HG03066 (cell line): Measurements from ENCODE around the gene ACOXL.

Experiments
- ATAC-seq: cut with Tn5 transposase; IDR thresholded peaks from one replicate; pipeline ENCODE4 v1.9.1; 2021; ENCODE audit warnings: low read depth; ENCODE audit not compliant: unreplicated experiment

Gene ACOXL

GRCh38 chr2:110818767-110819481 is 86.6 kb downstream of the ACOXL start:
- ATAC-seq = no peak

DNA sequence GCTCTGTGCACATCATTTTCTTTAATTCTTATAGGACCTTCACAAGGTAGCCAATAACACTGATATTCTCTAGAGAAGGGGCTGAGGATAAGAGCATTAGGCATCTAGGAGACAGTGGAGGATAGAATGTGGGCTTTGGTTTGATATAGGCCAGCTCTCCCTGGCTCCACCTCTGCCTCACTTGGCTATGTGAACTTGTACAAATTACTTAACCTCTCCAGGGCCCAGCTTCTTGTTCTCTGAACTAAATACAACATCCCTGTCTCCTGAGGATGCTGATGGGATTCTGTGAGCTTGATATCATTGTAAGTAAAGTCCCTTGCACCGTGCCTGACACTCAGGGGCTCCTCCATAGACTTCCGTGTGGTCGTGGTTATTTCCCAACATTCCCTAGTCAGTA is 87.3 kb downstream of the ACOXL start:
- no peak for ATAC-seq

GRCh38 chr2:110820128-110820527 is 87.8 kb downstream of the ACOXL start:
- no peak for ATAC-seq

DNA sequence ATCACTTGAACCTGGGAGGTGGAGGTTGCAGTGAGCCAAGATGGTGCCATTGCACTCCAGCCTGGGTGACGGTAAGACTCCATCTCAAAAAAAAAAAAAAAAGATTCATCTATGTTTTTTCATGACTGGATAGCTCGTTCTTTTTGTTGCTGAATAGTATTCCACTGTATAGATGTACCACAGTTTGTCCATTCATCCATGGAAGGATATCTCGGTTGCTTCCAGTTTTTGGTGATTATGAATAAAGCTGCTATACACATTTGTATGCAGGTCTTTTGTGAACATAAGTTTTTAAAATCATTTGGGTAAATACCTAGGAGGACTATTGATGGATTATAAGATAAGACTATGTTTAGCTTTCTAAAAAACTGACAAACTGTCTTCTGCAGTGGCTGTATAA is 90.8 kb downstream of the ACOXL start:
- no peak for ATAC-seq

GRCh38 chr2:110827511-110827910 is 95.1 kb downstream of the ACOXL start:
- ATAC-seq = no peak

- no peak for ATAC-seq
Measured at GRCh38 chr2:110828330-110828729, 96.0 kb downstream of the ACOXL start.

DNA sequence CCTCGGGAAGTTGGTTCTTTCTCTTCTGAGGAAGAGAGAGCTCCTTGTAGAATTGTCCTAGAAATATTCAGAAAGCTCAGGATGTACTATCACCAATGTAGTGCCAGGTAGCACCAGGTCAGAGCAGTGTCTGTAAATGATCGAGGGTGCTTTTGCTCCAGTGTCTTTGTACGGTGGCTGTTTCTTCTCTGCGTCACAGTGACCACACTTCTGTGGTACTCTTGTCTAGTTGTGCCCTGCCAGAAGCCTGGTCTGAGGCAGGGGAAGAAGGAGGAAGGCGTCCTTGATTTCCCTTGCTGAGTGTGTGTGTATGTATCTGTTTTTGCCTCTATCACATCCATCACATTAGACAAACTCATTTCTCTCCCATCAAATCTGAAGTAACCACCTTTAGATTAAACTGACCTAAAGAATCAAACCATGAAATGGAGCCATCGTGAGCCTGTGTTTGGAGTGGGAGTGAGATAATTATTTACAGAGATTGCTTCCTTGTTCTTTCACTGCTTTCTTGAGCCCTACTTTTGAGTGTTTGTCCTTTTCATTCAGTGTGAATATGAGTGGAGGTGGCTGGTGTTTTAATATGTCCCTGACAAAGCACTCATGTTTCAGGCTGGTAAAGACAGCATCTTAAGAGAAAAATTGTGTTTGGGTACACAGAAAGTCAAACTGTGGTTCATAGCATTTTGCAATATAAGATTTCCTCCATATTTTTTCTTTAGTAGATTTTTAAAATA is 97.2 kb downstream of the ACOXL start:
- ATAC-seq = no peak

DNA sequence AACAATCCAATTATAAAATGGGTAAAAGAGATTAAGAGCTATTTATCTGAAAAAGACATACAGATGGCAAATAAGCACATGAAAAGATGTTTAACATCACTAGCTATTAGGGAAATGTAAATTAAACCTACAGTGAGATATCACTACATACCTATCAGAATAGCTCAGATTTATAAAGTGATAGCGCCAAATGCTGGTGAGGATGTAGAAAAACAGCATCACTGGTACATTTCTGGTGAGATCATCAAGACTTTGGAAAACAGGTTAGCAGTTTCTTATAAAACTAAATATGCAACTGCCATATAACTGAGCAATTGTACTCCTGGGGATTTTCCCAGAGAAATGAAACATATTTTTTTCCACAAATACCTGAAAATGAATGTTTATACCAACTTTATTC is 100.4 kb downstream of the ACOXL start:
- no peak for ATAC-seq

GRCh38 chr2:110834134-110834827 is 101.9 kb downstream of the ACOXL start:
- no peak for ATAC-seq

- no peak for ATAC-seq
Measured at GRCh38 chr2:110836671-110837070, 104.3 kb downstream of the ACOXL start.

GRCh38 chr2:110837446-110838409 is 105.4 kb downstream of the ACOXL start:
- ATAC-seq = no peak

GRCh38 chr2:110838657-110839384 is 106.4 kb downstream of the ACOXL start:
- ATAC-seq = no peak

GRCh38 chr2:110840508-110840907 is 108.1 kb downstream of the ACOXL start:
- ATAC-seq = no peak

DNA sequence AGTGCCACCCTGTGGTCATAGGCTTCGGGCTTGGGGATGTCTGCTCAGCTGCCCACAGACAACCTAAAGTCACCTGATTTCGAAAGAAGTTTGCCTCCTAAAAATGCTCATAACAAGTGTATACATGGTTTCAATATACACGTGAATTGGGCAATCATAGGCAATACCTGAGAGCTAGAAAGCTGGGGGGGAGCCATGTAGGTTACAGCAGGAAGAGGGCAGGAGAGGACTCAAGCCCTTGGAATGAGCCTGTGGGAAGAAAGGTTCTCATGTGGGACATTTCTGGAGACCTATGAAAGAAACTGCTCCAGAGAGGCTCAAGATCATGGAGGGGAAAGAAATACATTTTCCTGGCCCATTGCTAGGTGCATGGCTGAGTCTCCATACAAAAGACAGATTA is 109.7 kb downstream of the ACOXL start:
- ATAC-seq = no peak

DNA sequence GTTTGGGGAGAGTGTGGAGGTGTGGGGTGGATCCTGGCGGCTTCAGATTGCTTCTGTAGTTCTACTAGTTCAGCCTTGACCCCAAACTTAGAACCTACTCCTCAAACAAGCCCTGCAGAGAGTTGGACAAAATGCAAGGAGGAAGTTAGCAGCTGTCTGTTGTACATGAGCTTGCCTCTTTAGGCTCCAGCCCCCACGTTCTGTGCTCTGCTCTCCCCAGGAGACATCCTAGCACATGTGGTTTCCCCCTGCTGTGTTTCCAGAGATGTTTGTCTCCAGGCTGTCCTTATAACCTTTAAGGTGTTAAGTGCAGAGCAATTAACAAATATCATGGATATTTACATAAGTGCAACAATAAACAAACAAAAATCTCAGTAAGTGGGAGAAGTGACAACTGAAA is 111.1 kb downstream of the ACOXL start:
- ATAC-seq = no peak

- no peak for ATAC-seq
Measured at GRCh38 chr2:110843959-110844510, 111.7 kb downstream of the ACOXL start.

DNA sequence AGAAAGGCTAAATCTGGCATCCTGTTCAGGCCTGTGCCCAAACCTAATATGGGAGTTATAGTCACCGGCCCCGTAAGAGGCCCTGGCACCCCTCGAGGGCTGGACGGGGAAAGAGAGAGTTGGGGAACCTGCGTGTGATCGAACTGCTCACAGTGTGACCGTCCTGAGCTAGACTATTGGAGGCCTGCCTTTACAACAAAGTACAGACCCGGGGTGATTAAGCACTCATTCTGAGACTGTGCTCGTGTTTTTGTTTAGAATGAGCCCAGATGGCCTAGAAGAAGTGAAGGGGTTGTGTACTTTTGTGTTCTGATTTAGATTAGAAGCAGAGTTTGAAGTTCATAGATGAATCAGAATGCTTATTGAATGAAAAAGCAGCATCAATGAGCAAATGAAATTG is 115.3 kb downstream of the ACOXL start:
- no peak for ATAC-seq

- no peak for ATAC-seq
Measured at GRCh38 chr2:110848071-110848470, 115.7 kb downstream of the ACOXL start.

DNA sequence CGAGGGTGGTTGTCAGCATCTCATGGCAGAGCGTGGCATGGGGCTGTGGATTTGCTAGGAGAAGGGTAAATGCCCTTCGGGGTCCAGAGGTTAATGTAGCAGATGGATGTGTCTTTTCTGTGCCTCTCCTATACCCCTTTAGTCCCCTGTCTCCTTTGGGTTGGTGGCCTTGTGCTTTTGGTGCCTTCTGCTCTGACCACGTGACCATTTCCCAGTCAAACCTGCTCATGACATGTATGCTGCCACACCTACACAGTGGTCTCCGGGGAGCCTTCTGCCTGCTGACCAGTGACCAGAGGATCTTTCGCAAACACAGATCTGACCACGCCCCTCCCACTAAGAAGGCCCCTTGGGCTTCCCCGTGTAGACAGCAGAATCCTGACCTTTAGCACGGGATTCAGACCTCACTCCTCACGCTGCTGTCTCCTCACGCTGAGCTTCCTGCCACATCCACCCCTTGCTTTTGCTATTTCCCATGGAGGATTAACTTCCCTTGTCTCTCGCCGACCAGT is 116.2 kb downstream of the ACOXL start:
- ATAC-seq = no peak
